NCI-H1417 (cell line): ENCODE data around the gene TXNDC9.
"Not testable (repeated sequence)": the region's sequence is repeated elsewhere in the genome, so short reads cannot be mapped to it uniquely, and the experiment has no call there.

Experiments used
- DNase-seq, 3 experiments: peaks; one replicate each; lab custom pipeline; 2025; lab: John Stamatoyannopoulos, UW

The TXNDC9 gene

DNA sequence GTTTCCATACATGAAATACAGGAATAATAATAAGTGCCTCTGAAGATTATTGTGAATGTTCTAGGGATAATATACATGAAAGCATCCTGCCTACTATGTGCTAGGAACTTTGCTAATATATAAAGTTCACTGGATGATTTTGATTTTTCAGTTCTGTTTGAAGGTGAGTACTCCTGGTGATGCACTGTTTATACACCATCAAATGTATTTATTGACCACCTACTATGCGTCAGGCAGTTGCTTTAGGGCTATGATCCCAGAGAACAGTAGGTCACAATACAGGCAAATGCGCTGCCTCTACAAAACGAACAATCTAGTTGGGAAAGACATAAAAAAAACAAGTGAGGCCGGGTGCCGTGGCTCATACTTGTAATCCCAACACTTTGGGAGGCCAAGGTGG, 10.7 kb downstream of the TXNDC9 start:
- no peak for DNase-seq

DNA sequence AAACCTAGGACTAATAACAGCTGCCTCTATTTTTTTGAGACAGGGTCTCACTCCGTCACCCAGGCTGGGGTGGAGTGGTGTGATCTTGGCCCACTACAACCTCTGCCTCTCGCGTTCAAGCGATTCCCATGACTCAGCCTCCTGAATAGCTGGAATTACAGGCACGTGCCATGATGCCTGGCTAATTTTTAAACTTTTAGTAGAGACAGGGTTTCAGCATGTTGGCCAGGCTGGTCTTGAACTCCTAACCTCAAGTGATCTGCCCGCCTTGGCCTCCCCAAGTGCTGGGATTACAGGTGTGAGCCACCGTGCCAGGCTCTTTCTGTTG, 18.3 kb downstream of the TXNDC9 start:
- not testable (repeated sequence) for DNase-seq

DNA sequence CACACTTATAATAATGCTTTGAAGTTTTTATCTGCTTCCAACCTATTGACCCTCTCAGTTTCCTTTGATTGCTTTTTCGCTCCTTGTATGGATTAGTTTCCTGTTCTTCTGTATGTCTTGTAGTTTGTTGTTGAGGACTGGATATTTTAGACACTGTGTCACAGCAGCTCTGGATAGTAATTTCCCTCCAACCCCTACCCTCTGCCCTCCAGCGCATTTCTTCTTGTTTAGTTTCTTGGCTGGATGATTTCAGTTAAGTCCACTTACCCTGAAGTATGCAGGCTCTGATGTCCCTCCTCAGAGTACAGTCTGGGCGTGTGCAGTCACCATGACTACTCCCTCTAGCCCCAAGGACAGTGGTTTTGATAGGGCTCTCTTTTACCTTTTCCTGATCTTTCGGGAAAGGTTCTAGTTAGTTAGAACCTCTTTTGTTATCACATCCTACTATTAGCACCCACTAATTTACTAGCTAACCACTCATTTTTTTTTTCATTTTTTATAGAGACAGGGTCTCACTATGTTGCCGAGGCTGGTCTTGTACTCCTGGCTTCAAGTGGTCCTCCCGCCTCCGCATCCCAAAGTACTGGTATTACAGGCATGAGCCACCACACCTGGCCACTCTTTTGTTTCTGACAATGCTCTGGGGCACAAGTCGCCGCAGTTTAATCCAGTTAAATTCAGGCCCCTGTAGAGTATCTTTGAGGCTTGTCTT, 18.8 kb downstream of the TXNDC9 start:
- no peak for DNase-seq

DNA sequence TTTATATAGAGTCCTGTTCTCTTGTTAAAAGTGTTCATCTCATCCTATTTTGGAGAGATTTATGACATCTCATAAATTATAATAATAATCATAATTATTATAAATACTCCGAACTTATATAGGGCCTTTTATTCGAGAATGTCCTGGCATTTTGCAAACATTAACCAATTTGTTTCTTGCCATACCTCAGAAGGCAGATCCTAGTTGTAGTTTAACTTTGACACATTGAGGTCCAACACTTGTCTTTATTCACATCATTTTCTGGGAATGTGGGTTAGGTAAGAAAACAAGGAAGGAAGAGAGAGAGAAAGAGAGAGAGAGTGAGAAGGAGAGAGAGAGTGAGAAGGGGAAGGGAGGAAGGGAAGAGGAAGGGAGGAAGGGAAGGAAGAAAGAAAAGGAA, 35.0 kb downstream of the TXNDC9 start, which contains the start of gene LYG1:
TSS of gene LYG1 (minus strand) at position 101 of the 400 bp plus-strand sequence. CDS start 5,527 bp downstream, outside the sequence.
- DNase-seq: not testable (repeated sequence)

DNA sequence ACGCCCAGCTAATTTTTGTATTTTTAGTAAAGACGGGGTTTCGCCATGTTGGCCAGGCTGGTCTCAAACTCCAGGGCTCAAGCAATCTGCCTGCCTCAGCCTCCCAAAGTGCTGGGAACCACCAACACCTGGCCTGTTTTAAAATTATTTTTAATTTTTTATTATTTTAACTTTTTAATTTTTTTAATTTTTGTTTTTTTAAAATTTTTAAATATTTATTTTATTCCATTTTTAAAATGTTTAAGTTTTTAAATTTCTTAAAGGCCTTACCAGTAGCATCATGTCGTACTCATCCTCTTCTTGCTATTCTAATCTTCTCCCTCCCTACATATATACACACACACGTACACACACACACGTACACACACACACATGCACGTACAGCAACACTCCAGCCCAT, 36.6 kb downstream of the TXNDC9 start:
- DNase-seq: no peak

DNA sequence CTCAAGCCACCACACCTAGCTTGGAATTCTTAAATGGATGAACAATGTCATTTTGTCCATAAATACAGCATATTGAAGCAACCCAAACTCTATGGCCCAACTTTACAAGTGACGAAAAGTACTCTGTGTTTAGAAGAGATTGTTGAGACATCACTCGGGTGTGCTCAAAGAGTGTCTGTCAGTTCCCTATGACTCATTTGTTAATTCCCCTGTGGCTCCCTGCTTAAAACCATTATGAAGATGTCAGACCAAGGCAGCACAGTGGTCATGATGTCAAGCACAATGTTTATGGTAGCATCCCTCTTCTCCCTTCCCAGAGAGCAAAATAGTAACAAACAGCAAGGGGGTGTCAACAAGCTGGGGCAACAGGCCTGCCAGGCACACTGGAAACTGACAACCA, 38.1 kb downstream of the TXNDC9 start:
- no peak for DNase-seq

DNA sequence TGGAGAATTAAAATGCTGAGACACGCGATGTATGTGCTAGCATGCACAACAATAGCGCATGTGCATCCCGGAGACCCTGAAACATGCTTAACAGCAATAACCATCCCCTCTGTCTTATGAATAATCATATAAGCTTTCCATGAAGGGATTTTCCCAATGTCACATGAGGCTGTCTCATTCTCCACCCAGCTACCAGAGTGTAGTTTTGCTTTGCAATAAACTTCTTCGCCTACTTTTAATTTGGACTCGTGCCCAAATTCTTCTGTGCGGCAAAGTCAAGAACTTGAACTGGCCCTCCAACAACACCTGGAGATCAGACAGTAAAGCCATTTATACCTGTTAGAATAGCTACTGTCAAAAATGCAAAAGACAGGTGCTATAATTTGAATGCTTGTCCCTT, 50.6 kb downstream of the TXNDC9 start:
- no peak for DNase-seq

DNA sequence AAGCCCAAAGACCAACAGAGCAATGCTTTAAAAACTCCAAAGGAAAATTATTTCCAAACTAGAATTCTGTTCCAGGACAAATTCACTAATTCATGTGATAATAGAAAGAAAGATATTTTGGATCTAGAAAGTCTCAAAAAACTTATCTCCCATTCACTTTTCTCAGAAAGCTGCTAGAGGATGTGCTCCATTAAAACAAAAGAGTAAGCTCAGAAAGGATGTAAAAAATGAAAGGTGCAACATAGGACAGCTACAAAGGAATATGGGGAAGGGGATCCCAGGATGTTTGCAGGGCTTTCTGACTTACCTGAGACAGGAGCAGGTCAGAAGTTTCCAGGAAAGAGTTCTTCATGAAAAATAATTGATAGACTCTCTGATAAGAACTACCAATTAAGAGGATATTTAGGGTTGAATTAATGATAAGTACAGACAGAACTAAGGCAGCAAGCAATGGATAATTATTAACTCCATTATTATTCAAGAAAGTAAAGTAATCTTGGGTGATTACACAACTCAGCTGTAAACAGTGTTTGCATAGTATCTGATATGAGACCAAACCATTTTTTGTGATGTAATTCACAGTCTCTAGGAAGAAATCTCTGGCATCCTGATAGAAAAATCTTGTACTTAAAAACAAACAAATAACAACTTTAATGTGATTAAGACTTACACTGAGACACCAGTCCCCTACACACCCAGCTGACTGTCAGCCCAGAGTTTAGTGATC, 56.0 kb downstream of the TXNDC9 start:
- DNase-seq: no peak

DNA sequence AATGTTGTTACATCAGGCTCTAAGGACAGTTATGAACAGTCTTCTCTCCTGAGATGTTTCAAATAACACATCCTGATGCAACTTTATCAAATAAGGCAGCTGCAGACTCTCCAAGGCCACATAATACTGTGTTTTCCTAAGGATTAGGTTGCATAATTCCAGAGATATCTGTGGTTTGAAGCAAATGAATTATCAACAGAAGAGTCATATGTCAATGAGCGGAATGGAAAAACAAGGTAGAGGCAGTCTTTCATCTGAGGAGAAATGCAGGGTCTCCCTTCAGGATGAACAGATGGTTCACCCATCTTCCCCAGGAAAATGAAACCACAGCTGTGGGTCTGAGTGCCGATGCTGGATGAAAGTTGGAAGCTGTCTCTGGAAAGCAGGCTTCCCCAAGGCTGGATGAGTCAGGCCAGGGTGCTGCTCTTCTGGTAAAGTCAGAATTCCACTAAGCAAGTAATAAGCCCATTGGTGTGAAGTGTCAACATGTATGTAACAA, 57.3 kb downstream of the TXNDC9 start:
- no peak for DNase-seq

DNA sequence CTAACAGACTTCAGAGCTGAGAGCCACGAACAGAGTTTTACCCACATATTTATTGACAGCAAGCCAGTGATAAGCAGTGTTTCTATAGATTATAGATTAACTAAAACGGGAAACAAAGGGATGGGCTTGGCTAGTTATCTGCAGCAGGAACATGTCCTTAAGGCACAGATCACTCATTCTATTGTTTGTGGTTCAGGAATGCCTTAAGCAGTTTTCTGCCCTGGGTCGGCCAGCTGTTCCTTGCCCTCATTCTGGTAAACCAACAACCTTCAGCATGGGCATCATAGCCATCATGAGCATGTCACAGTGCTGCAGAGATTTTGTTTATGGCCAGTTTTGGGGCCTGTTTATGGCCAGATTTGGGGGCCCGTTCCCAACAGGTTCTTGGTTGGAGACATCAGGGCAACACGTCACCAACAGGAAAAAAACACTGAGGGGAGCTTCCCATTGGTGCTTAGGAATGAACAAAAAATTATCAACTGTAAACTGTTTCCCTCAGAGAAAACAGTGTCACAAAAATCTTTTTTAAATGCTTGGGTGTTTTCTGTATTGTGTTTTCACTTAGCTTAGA, 57.9 kb downstream of the TXNDC9 start:
- DNase-seq: not testable (repeated sequence)

DNA sequence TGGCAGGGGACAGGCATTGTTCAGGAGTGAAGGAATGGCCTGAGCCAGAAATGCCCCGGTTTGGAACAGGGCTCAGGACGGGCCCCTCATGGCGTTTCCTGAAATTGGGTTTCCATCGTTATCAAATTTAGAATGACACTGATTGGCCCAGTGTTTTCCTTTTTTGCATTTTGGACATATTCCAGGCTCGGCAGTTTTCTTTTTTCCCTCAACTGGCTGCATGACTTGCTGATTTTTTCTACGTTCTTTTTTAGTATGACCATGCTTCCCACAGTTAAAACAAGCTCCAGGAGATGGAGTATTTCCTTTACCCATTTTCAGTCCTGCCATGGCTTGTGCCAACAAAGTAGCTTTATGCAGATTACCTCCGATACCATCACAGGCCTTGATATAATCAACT, 60.3 kb downstream of the TXNDC9 start:
- no peak for DNase-seq
